MM.1S (cell line): ENCODE measurements around the gene GNA14.
"Not testable (repeated sequence)": the region's sequence is repeated elsewhere in the genome, so short reads cannot be mapped to it uniquely, and the experiment has no call there.

Experiments used
- DNase-seq: peaks from one replicate; pipeline ENCODE4 v3.0.0-alpha.2; 2015
- H2AFZ ChIP-seq: fragments of 300-600 bp; sonication (generic); 2 replicates; pipeline ENCODE4 v1.6.0; 2016; ENCODE audit warnings: antibody characterized with exemption, low read length
- H3F3A ChIP-seq: fragments of 300-600 bp; sonication (generic); 2 replicates; pipeline ENCODE4 v1.6.1; 2016; ENCODE audit warnings: mild to moderate bottlenecking, antibody characterized with exemption, low read length, moderate library complexity, mixed read lengths; ENCODE audit not compliant: insufficient read depth
- H3K27ac ChIP-seq: fragments of 300-600 bp; sonication (generic); 2 replicates; pipeline ENCODE4 v1.5.1; 2016; ENCODE audit warnings: mild to moderate bottlenecking, low read length
- H3K27me3 ChIP-seq: fragments of 300-600 bp; sonication (generic); replicated peaks from 2 replicates; pipeline ENCODE4 v1.6.0; 2016; ENCODE audit warnings: low read length; ENCODE audit not compliant: insufficient read depth
- H3K36me3 ChIP-seq: fragments of 300-600 bp; sonication (generic); replicated peaks from 2 replicates; pipeline ENCODE4 v1.6.1; 2016; ENCODE audit warnings: mild to moderate bottlenecking, low read length, mixed read lengths; ENCODE audit not compliant: insufficient read depth
- H3K4me1 ChIP-seq: fragments of 300-600 bp; sonication (generic); 2 replicates; pipeline ENCODE4 v1.6.1; 2016; ENCODE audit warnings: low read length, mixed read lengths
- H3K4me2 ChIP-seq: fragments of 300-600 bp; sonication (generic); 2 replicates; pipeline ENCODE4 v1.6.0; 2016; ENCODE audit warnings: low read depth, low read length
- H3K4me3 ChIP-seq: fragments of 300-600 bp; sonication (generic); 2 replicates; pipeline ENCODE4 v1.5.1; 2016; ENCODE audit warnings: low read length, mixed read lengths
- H3K79me2 ChIP-seq: fragments of 300-600 bp; sonication (generic); 2 replicates; pipeline ENCODE4 v1.6.1; 2016; ENCODE audit warnings: mixed run types, low read length, mixed read lengths
- H3K9ac ChIP-seq: fragments of 300-600 bp; sonication (generic); 2 replicates; pipeline ENCODE4 v1.6.1; 2016; ENCODE audit warnings: low read length, mixed read lengths
- H3K9me2 ChIP-seq: fragments of 300-600 bp; sonication (generic); replicated peaks from 2 replicates; pipeline ENCODE4 v1.6.1; 2016; ENCODE audit warnings: mild to moderate bottlenecking, low read length, mixed read lengths; ENCODE audit not compliant: insufficient read depth
- H3K9me3 ChIP-seq: fragments of 300-600 bp; sonication (generic); replicated peaks from 2 replicates; pipeline ENCODE4 v1.6.1; 2016; ENCODE audit warnings: mild to moderate bottlenecking, low read length, mixed read lengths; ENCODE audit not compliant: insufficient read depth
- H4K20me1 ChIP-seq: fragments of 300-600 bp; sonication (generic); 2 replicates; pipeline ENCODE4 v1.6.1; 2016; ENCODE audit warnings: mild to moderate bottlenecking, low read length, moderate library complexity, mixed read lengths; ENCODE audit not compliant: insufficient read depth
- EZH2 ChIP-seq: fragments of 300-600 bp; sonication (generic); optimal IDR thresholded peaks from 2 replicates; pipeline ENCODE3; 2017; ENCODE audit warnings: low read depth, mild to moderate bottlenecking, antibody characterized with exemption, low read length, mixed read lengths
- EZH2phosphoT487 ChIP-seq: fragments of 300-600 bp; sonication (generic); IDR thresholded peaks from 2 replicates; pipeline ENCODE4 v1.6.1; 2018; ENCODE audit warnings: antibody characterized with exemption, low read length
- TF ChIP-seq, protein P1 (sequence below): fragments of 300-600 bp; sonication (generic); IDR thresholded peaks from 2 replicates; pipeline ENCODE4 v1.5.1; 2016; ENCODE audit warnings: antibody characterized with exemption, low read length, mixed read lengths

Gene GNA14

DNA sequence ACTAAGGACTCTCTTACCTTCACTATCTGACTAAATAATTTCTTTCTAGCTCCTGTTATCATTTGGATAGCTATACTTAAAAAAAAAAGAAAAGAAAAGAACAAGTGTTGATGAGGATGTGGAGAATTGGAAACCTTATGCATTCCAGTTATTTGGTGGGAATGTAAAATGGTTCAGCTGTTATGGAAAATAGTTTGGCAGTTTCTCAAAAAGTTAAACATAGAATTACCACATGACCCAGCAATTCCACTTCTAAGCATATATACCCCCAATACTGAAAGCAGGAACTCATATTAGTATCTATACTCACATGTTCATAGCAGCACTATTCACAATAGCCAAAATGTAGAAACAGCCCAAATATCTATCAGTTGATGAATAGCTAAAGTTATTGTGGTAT lies 61.1 kb downstream of the GNA14 start:
- Histone ChIP-seq H3K9ac (no peak overlapping the region), H3K79me2 (no peaks in the 10 kb centered on the region), H2AFZ (no peak overlapping the region), H3K4me2 (no peak overlapping the region), H3K27me3 (no peaks in the 10 kb centered on the region), H3K4me3 (no peak overlapping the region), H3K36me3 (no peaks in the 10 kb centered on the region), H3K9me2 (no peaks in the 10 kb centered on the region), H3F3A (no peaks in the 10 kb centered on the region), H3K9me3 (no peaks in the 10 kb centered on the region), H3K4me1 (no peaks in the 10 kb centered on the region), H4K20me1 (no peaks in the 10 kb centered on the region), H3K27ac (no peak overlapping the region)
- no peak for TF ChIP-seq EZH2
- TF ChIP-seq, protein P1, sequence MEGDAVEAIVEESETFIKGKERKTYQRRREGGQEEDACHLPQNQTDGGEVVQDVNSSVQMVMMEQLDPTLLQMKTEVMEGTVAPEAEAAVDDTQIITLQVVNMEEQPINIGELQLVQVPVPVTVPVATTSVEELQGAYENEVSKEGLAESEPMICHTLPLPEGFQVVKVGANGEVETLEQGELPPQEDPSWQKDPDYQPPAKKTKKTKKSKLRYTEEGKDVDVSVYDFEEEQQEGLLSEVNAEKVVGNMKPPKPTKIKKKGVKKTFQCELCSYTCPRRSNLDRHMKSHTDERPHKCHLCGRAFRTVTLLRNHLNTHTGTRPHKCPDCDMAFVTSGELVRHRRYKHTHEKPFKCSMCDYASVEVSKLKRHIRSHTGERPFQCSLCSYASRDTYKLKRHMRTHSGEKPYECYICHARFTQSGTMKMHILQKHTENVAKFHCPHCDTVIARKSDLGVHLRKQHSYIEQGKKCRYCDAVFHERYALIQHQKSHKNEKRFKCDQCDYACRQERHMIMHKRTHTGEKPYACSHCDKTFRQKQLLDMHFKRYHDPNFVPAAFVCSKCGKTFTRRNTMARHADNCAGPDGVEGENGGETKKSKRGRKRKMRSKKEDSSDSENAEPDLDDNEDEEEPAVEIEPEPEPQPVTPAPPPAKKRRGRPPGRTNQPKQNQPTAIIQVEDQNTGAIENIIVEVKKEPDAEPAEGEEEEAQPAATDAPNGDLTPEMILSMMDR: no peak
- no peak for TF ChIP-seq EZH2phosphoT487
- no peak for DNase-seq

DNA sequence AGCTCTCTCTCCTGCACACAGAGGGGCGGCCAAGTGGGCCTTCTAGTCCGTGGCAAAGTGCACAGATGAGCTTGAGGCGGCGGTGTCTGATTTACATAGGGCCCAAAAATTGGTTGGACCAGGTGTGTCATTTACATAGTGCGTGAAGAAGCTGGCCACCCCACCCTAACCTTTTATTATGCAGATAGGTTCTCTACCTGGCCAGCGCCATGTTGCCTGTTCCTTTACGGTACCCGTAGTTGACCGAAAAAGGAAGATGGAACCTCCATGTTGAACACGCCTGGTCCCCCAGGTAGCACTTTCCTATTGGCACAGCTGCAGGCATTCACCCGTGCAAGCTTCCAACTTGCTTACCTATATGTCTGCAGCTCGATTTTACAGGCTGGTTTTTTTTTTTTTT lies 61.5 kb downstream of the GNA14 start:
- H3K79me2 ChIP-seq: no peaks in the 10 kb centered on the region
- no peak for DNase-seq
- no peaks in the 10 kb centered on the region for H3K9me2 ChIP-seq
- H3F3A ChIP-seq: no peaks in the 10 kb centered on the region
- no peak overlapping the region for H3K4me2 ChIP-seq
- no peak overlapping the region for H3K4me3 ChIP-seq
- H3K36me3 ChIP-seq: no peaks in the 10 kb centered on the region
- no peak overlapping the region for H3K9ac ChIP-seq
- H3K9me3 ChIP-seq: no peaks in the 10 kb centered on the region
- TF ChIP-seq EZH2phosphoT487 (no peak), EZH2 (no peak)
- TF ChIP-seq, protein P1: no peak
- H3K27ac ChIP-seq: no peak overlapping the region
- no peaks in the 10 kb centered on the region for H4K20me1 ChIP-seq
- no peaks in the 10 kb centered on the region for H3K4me1 ChIP-seq
- H2AFZ ChIP-seq: no peak overlapping the region
- H3K27me3 ChIP-seq: no peaks in the 10 kb centered on the region

DNA sequence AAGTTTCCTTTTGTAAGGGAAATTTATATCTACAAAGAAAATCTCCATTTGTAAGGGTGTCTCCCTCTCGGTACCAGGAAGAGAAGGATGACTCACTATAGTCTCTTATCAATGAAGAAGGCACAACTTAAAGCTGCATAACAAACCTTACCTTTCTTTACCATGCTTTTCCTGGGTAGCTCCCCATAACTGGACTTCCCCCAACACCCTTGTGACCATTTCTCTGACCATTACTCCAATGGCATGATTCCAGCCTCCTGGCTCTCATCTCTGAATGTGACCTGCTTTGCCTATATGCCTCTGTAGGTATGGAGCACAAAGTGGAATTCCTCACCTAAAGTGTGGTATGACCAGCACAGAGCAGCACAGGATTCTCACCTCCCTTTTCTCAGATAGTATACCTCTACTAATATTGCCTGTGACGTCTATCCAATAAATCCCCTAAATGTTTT lies 62.8 kb downstream of the GNA14 start:
- H3K27ac ChIP-seq: no peak overlapping the region
- no peaks in the 10 kb centered on the region for H3F3A ChIP-seq
- H3K9me2 ChIP-seq: no peaks in the 10 kb centered on the region
- TF ChIP-seq EZH2 (no peak), EZH2phosphoT487 (no peak)
- TF ChIP-seq, protein P1: no peak
- DNase-seq: no peak
- no peak overlapping the region for H3K4me3 ChIP-seq
- H3K4me2 ChIP-seq: no peak overlapping the region
- H3K4me1 ChIP-seq: no peaks in the 10 kb centered on the region
- H3K36me3 ChIP-seq: no peaks in the 10 kb centered on the region
- H3K9ac ChIP-seq: no peak overlapping the region
- H3K27me3 ChIP-seq: no peaks in the 10 kb centered on the region
- no peaks in the 10 kb centered on the region for H3K9me3 ChIP-seq
- no peaks in the 10 kb centered on the region for H4K20me1 ChIP-seq
- H3K79me2 ChIP-seq: no peaks in the 10 kb centered on the region
- no peak overlapping the region for H2AFZ ChIP-seq

DNA sequence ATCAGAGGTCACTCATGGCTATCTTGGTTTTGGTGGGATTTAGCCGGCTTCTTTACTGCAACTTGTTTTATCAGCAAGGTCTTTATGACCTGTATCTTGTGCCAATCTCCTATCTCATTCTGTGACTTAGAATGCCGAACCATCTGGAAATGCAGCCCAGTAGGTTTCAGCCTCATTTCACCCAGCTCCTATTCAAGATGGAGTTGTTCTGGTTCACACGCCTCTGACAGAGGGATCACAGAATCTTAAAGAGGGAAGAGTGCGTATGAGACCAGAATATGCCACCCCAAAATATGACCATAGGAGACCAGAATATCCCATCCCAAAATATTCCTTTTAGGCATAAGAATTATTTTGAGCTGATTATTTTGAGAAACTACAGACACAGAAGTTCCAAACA lies 63.2 kb downstream of the GNA14 start:
- DNase-seq, H3K79me2 ChIP-seq, H3K9me2 ChIP-seq, H2AFZ ChIP-seq, H3K4me1 ChIP-seq, H3K27ac ChIP-seq, H3K27me3 ChIP-seq, H3K4me2 ChIP-seq, H3K36me3 ChIP-seq, H3K9me3 ChIP-seq, H4K20me1 ChIP-seq, H3K4me3 ChIP-seq, H3F3A ChIP-seq, H3K9ac ChIP-seq: not testable (repeated sequence)
